ENCODE measurements around the gene SRSF4. TPM values are rescaled to one million over a fixed set of nuclear protein-coding genes. Genes with fewer than 3 reads are reported as not detected.
A peak's percentile ranks its signal among the peaks of the same experiment; 100 is the strongest.

Gene SRSF4
- total and polyA plus RNA-seq, 9 of the 15 experiments (the other 6 are each of a cell fraction or from before 2014, with no cell fraction given), result 15.9 to 132 (median 82.0) TPM

DNA sequence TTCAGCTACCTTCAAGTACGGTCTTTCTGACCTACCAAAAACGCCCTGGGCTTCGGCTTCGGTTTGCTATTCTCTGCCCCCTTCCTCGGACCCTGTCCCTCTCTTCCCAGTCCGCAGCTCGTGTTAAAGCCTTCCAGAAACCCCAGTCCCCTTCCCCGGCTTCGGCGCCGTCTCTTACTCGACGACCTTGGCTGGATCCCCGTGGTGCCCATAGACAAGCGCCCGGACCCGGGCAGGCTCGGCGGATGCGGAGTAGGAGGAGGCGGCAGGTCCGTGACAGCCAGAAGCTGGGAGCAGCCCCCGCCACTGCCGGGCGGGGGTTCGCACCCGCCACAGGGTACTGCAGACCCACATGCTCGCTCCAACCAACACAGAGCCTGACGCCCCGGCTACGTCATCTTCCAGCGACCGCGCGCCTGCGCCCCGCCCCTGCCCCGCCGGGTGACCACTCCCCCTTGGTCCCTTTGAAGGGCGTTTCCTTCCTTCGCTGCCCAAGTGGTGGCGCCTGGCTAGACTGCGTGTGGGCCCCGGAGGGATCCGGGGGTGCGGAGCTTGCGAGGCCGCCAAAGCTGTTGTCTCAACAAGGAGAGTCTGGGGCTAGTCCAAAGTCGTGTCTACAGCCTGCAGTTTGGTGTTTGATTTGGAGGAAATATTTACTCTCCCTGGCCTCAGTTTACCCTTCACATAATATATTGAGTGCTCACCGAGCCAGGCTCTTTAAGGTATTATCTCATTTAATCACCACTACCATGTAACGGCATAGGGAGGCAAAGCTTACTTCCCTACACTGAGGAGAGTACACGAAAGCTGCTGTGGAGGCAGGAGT is 49.1 kb upstream of the SRSF4 start, which contains the start of gene MECR (continued):
- TF ChIP-seq RBM15 (IDR thresholded peaks at IDR 0.05; ENCODE audit: insufficient read depth, low read length), result no peak
- peak; percentile 92 for TF ChIP-seq ETS1 (conservative IDR thresholded peaks at IDR 0.05; ENCODE audit: control insufficient read depth, low read depth, low read length)
- no peak for TF ChIP-seq STAT5A (IDR thresholded peaks at IDR 0.05; ENCODE audit: borderline replicate concordance, low read length)
- TF ChIP-seq BHLHE40 (IDR thresholded peaks at IDR 0.05; ENCODE audit: low read length), result no peak; the same call in 1 of the 2 replicates
- TF ChIP-seq MTA3 (IDR thresholded peaks at IDR 0.05; ENCODE audit: borderline replicate concordance), result peak; percentile 87; the same call in 1 of the 2 replicates
- TF ChIP-seq CBFB (CRISPR knock-in tag; IDR thresholded peaks at IDR 0.05), result 0 out of 2 replicates have a peak, but pooled peaks have one; percentile 15
- TF ChIP-seq ATF1 (CRISPR knock-in tag; IDR thresholded peaks at IDR 0.05), result peak; percentile 95
- TF ChIP-seq ATF1 (tag; IDR thresholded peaks at IDR 0.05), result peak; percentile 99
- TF ChIP-seq, protein P1, sequence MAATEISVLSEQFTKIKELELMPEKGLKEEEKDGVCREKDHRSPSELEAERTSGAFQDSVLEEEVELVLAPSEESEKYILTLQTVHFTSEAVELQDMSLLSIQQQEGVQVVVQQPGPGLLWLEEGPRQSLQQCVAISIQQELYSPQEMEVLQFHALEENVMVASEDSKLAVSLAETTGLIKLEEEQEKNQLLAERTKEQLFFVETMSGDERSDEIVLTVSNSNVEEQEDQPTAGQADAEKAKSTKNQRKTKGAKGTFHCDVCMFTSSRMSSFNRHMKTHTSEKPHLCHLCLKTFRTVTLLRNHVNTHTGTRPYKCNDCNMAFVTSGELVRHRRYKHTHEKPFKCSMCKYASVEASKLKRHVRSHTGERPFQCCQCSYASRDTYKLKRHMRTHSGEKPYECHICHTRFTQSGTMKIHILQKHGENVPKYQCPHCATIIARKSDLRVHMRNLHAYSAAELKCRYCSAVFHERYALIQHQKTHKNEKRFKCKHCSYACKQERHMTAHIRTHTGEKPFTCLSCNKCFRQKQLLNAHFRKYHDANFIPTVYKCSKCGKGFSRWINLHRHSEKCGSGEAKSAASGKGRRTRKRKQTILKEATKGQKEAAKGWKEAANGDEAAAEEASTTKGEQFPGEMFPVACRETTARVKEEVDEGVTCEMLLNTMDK (IDR thresholded peaks at IDR 0.05; ENCODE audit: borderline replicate concordance, insufficient read depth, low read depth, low read length, poor library complexity, severe bottlenecking), result peak; percentile 94
- TF ChIP-seq, protein P2, sequence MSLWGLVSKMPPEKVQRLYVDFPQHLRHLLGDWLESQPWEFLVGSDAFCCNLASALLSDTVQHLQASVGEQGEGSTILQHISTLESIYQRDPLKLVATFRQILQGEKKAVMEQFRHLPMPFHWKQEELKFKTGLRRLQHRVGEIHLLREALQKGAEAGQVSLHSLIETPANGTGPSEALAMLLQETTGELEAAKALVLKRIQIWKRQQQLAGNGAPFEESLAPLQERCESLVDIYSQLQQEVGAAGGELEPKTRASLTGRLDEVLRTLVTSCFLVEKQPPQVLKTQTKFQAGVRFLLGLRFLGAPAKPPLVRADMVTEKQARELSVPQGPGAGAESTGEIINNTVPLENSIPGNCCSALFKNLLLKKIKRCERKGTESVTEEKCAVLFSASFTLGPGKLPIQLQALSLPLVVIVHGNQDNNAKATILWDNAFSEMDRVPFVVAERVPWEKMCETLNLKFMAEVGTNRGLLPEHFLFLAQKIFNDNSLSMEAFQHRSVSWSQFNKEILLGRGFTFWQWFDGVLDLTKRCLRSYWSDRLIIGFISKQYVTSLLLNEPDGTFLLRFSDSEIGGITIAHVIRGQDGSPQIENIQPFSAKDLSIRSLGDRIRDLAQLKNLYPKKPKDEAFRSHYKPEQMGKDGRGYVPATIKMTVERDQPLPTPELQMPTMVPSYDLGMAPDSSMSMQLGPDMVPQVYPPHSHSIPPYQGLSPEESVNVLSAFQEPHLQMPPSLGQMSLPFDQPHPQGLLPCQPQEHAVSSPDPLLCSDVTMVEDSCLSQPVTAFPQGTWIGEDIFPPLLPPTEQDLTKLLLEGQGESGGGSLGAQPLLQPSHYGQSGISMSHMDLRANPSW (CRISPR knock-in tag; IDR thresholded peaks at IDR 0.05), result 0 out of 2 replicates have a peak, but pooled peaks have one; percentile 93
- peak; percentile 92 for TF ChIP-seq SIN3B (IDR thresholded peaks at IDR 0.05; ENCODE audit: low read depth)
- TF ChIP-seq, protein P3, sequence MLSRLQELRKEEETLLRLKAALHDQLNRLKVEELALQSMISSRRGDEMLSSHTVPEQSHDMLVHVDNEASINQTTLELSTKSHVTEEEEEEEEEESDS (CRISPR knock-in tag; IDR thresholded peaks at IDR 0.05), result no peak
- peak; percentile 93 for TF ChIP-seq KLF13 (tag; IDR thresholded peaks at IDR 0.05; ENCODE audit: borderline replicate concordance, low read depth)
- TF ChIP-seq ETV6 (IDR thresholded peaks at IDR 0.05; ENCODE audit: borderline replicate concordance in 1 of 2, low read depth in 2 of 2, low read length in 1 of 2), result no peak
- peak; percentile 76; the same call in 1 of the 2 replicates for TF ChIP-seq ETV6 (CRISPR knock-in tag; IDR thresholded peaks at IDR 0.05; ENCODE audit: borderline replicate concordance)
- peak; percentile 49; the same call in 1 of the 2 replicates for TF ChIP-seq NCOR1 (IDR thresholded peaks at IDR 0.05)
- peak; percentile 35 for TF ChIP-seq NELFE (IDR thresholded peaks at IDR 0.05; ENCODE audit: insufficient read depth, insufficient read length)
- TF ChIP-seq ZBTB43 (CRISPR knock-in tag; IDR thresholded peaks at IDR 0.05), result 0 out of 2 replicates have a peak, but pooled peaks have one; percentile 82

Data from K562 (cell line).